ENCODE data around the gene LRG1. TPM values are rescaled to one million over a fixed set of nuclear protein-coding genes. Genes with fewer than 3 reads are reported as not detected.
A peak's percentile ranks its signal among the peaks of the same experiment; 100 is the strongest.

The LRG1 gene
- polyA plus RNA-seq, 1 of the 3 experiments (the other 2 are of a cell fraction) = 0.12 TPM

DNA sequence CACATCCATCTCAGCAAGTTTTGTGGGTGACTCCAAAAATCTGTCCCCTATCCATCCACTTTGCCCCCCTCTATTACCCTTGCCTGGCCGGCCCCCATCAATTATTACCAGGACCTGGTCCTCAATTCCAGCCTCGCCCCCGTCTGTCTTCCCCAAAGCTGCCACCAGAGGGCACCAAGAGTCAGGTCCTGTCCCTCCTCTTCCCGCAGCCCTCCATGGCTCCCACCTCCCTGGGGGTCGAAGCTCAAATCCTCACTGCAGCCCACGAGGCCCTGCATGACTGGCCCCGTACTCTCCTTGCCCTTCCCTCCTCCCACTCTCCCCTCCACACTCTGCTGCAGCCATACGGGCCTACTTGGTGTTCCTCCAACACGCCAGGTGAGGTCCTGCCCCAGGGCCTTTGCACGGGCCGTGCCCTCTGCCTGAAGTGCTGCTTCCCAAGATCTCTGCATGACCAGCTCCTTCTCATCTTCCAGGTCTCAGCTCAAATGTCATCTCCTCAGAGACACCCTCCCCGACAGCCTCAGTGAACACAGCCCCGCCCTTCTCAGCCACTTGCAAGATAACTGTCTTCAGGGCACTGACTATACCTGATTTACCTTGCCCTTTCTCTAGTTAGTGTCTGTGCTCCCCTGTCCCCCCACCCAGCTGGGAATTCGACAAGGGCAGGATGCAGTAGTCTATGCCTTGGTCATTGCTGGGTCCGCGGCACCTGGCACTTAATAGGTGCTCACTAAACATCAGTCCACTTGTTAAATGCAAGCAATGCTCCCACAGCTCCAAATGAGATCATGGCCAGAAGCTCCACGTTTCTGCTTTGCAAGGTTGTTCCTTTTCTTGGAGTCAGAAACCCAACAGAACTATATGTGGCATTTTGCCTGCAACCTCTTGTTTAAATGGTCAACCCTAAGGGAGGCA, 36.4 kb upstream of the LRG1 start (continued):
- TF ChIP-seq, protein P1, sequence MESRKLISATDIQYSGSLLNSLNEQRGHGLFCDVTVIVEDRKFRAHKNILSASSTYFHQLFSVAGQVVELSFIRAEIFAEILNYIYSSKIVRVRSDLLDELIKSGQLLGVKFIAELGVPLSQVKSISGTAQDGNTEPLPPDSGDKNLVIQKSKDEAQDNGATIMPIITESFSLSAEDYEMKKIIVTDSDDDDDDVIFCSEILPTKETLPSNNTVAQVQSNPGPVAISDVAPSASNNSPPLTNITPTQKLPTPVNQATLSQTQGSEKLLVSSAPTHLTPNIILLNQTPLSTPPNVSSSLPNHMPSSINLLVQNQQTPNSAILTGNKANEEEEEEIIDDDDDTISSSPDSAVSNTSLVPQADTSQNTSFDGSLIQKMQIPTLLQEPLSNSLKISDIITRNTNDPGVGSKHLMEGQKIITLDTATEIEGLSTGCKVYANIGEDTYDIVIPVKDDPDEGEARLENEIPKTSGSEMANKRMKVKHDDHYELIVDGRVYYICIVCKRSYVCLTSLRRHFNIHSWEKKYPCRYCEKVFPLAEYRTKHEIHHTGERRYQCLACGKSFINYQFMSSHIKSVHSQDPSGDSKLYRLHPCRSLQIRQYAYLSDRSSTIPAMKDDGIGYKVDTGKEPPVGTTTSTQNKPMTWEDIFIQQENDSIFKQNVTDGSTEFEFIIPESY (IDR thresholded peaks at IDR 0.05; ENCODE audit: borderline replicate concordance, low read depth) = no peak
- TF ChIP-seq, protein P2, sequence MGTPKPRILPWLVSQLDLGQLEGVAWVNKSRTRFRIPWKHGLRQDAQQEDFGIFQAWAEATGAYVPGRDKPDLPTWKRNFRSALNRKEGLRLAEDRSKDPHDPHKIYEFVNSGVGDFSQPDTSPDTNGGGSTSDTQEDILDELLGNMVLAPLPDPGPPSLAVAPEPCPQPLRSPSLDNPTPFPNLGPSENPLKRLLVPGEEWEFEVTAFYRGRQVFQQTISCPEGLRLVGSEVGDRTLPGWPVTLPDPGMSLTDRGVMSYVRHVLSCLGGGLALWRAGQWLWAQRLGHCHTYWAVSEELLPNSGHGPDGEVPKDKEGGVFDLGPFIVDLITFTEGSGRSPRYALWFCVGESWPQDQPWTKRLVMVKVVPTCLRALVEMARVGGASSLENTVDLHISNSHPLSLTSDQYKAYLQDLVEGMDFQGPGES (IDR thresholded peaks at IDR 0.05; ENCODE audit: low read depth, low read length) = no peak

DNA sequence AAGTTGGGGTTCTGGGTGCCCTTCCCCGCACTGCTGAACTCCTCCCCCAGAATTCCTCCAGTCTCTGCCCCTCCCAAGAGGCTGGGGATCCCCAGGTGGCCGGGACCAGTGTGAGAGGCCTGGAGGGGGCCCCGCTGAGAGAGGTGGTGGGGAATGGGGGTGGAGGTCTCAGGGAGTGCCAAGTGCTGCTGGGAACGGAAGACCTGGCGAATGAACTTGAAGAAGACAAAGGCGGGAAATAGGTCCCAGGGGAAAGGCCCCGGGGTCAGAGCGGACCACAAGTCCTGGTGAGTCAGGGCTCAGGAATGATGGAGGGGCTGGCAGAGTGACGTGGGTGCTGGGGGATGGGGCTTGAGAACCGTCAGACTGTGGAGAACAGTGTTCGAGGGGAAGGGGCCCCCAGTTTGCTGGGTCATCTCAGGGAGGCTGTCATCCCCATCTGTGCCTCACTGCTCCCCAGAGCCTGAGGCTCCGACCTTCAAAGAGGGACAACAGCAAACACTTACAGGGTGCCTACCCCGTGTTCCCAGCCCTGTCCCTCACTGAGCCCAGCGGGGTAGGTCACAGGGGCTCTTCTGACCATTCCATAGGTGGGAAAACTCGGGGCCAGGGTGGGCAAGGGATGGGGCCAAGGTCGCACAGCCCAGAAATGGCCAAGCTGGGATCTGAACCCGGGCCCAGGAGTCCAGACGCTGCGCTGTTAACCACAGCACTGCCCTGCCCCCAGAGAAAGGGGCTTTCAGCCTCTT, 35.6 kb upstream of the LRG1 start:
- no peaks in the 10 kb centered on the region for H3K9me3 ChIP-seq
- peak overlapping the region; percentile 89 for H2AFZ ChIP-seq (ENCODE audit: low read depth)
- ChIA-PET CTCF (interaction anchor here (0.6 to 13.0 kb wide), 21 partner anchors 9 to 342 kb away, joined by 3 to 200 read pairs (median 6); partner anchors contain the start of gene TNFAIP8L1), POLR2A (no interaction called here)
- peak; percentile 58 for DNase-seq
- H3K27me3 ChIP-seq (ENCODE audit: insufficient read depth) = peaks cover 13% of the 10 kb centered on the region; the same call in 1 of the 2 replicates
- H3K27ac ChIP-seq (ENCODE audit: low read depth in 2 of 2, low read length in 1 of 2) = peak overlapping the region in 1 of 2 experiments; percentile 49; a peak in 2 of 4 replicates
- 3% methylated on average over 11 of the region's 19 CpGs for WGBS (ENCODE audit: low lambda C conversion rate)
- no peaks in the 10 kb centered on the region for H3K4me1 ChIP-seq (ENCODE audit: control insufficient read depth in 1 of 2, insufficient read depth in 2 of 2, low read depth in 1 of 2, low read length in 1 of 2)
- no peaks in the 10 kb centered on the region for H4K20me1 ChIP-seq (ENCODE audit: insufficient read depth)
- no peaks in the 10 kb centered on the region for H3K79me2 ChIP-seq (ENCODE audit: insufficient read depth)
- H3K4me2 ChIP-seq = no peak overlapping the region
- no peaks in the 10 kb centered on the region for H3K36me3 ChIP-seq (replicated peaks in 1 of 2; ENCODE audit: control insufficient read depth in 1 of 2, insufficient read depth in 2 of 2, low read length in 1 of 2)
- H3F3A ChIP-seq (replicated peaks; ENCODE audit: insufficient read depth) = peaks cover 12% of the 10 kb centered on the region
- no peaks in the 10 kb centered on the region for H3K9me2 ChIP-seq
- no peak for TF ChIP-seq SIN3A (IDR thresholded peaks at IDR 0.05; ENCODE audit: borderline replicate concordance, low read depth, low read length)
- peak; percentile 48; the same call in 1 of the 2 replicates for TF ChIP-seq TCF12 (IDR thresholded peaks at IDR 0.05)
- TF ChIP-seq TEAD4 (IDR thresholded peaks at IDR 0.05; ENCODE audit: borderline replicate concordance, insufficient read depth) = peak; percentile 42; the same call in 1 of the 2 replicates
- no peak for TF ChIP-seq RCOR1 (IDR thresholded peaks at IDR 0.05; ENCODE audit: low read length)
- peak; percentile 75; the same call in 1 of the 2 replicates for TF ChIP-seq RXRA (IDR thresholded peaks at IDR 0.05; ENCODE audit: borderline replicate concordance, low read depth)
- TF ChIP-seq, protein P3, sequence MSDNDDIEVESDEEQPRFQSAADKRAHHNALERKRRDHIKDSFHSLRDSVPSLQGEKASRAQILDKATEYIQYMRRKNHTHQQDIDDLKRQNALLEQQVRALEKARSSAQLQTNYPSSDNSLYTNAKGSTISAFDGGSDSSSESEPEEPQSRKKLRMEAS (IDR thresholded peaks at IDR 0.05; ENCODE audit: low read depth) = no peak
- peak; percentile 80; the same call in 1 of the 2 replicates for TF ChIP-seq FOSL2 (IDR thresholded peaks at IDR 0.05; ENCODE audit: borderline replicate concordance, low read depth)
- TF ChIP-seq NFIC (IDR thresholded peaks at IDR 0.05; ENCODE audit: borderline replicate concordance) = no peak
- peak overlapping the region; percentile 23; the same call in 1 of the 2 replicates for H3K9ac ChIP-seq
- peak overlapping the region in 1 of 2 experiments; percentile 39; a peak in 1 of 4 replicates for H3K4me3 ChIP-seq (ENCODE audit: low read depth in 2 of 2, low read length in 1 of 2)

All from SK-N-SH (cell line).